ENCODE results near the gene ABCA4. TPM values are rescaled to one million over a fixed set of nuclear protein-coding genes. Genes with fewer than 3 reads are reported as not detected.

The ABCA4 gene
- total RNA-seq, 2 experiments from 2014 or later, result not detected

GRCh38 chr1:94142583-94142982 is 21.6 kb upstream of the ABCA4 start:
- Mint-ChIP-seq H3K4me3 (no peak overlapping the region), H3K27ac (no peak overlapping the region), H3K4me1 (no peaks in the 10 kb centered on the region), H3K27me3 (peaks cover 10% of the 10 kb centered on the region), H3K36me3 (ENCODE audit: low read depth) (no peaks in the 10 kb centered on the region), H3K9me3 (no peaks in the 10 kb centered on the region)
- POLR2A ChIA-PET, result no interaction called here
- no peak for DNase-seq
- CTCF ChIA-PET, result no interaction called here

- H3K4me3 Mint-ChIP-seq, result no peak overlapping the region
- POLR2A ChIA-PET, result no interaction called here
- H3K36me3 Mint-ChIP-seq (ENCODE audit: low read depth), result no peaks in the 10 kb centered on the region
- no peaks in the 10 kb centered on the region for H3K9me3 Mint-ChIP-seq
- peaks cover 8% of the 10 kb centered on the region for H3K27me3 Mint-ChIP-seq
- H3K4me1 Mint-ChIP-seq, result no peaks in the 10 kb centered on the region
- no peak for DNase-seq
- CTCF ChIA-PET, result no interaction called here
- H3K27ac Mint-ChIP-seq, result no peak overlapping the region
Measured at GRCh38 chr1:94142022-94142421, 21.1 kb upstream of the ABCA4 start.

- Mint-ChIP-seq H3K36me3 (ENCODE audit: low read depth) (no peaks in the 10 kb centered on the region), H3K27me3 (no peaks in the 10 kb centered on the region), H3K9me3 (peaks cover 5% of the 10 kb centered on the region), H3K4me3 (no peak overlapping the region), H3K4me1 (no peaks in the 10 kb centered on the region), H3K27ac (no peak overlapping the region)
- ChIA-PET CTCF (no interaction called here), POLR2A (no interaction called here)
- no peak for DNase-seq
Measured at GRCh38 chr1:94132111-94132510, 11.2 kb upstream of the ABCA4 start.

- H3K27ac Mint-ChIP-seq, result no peak overlapping the region
- H3K4me1 Mint-ChIP-seq, result no peaks in the 10 kb centered on the region
- H3K27me3 Mint-ChIP-seq, result no peaks in the 10 kb centered on the region
- no peak for DNase-seq
- peaks cover 5% of the 10 kb centered on the region for H3K9me3 Mint-ChIP-seq
- POLR2A ChIA-PET, result no interaction called here
- H3K36me3 Mint-ChIP-seq (ENCODE audit: low read depth), result no peaks in the 10 kb centered on the region
- CTCF ChIA-PET, result no interaction called here
- H3K4me3 Mint-ChIP-seq, result no peak overlapping the region
Measured at GRCh38 chr1:94130851-94131595, 10.1 kb upstream of the ABCA4 start.

GRCh38 chr1:94126651-94127050 is 5.7 kb upstream of the ABCA4 start:
- H3K4me3 Mint-ChIP-seq, result no peak overlapping the region
- DNase-seq, result no peak
- H3K36me3 Mint-ChIP-seq (ENCODE audit: low read depth), result no peaks in the 10 kb centered on the region
- no peaks in the 10 kb centered on the region for H3K4me1 Mint-ChIP-seq
- ChIA-PET CTCF (no interaction called here), POLR2A (no interaction called here)
- H3K27me3 Mint-ChIP-seq, result no peaks in the 10 kb centered on the region
- no peak overlapping the region for H3K27ac Mint-ChIP-seq
- H3K9me3 Mint-ChIP-seq, result no peaks in the 10 kb centered on the region

- Mint-ChIP-seq H3K36me3 (ENCODE audit: low read depth) (no peaks in the 10 kb centered on the region), H3K27ac (no peak overlapping the region), H3K27me3 (no peaks in the 10 kb centered on the region), H3K4me3 (no peak overlapping the region), H3K9me3 (no peaks in the 10 kb centered on the region), H3K4me1 (no peaks in the 10 kb centered on the region)
- ChIA-PET CTCF (interaction anchor here (1.3 kb wide), 1 partner anchor 86 kb away, joined by 3 read pairs; no protein-coding TSS in a partner anchor), POLR2A (no interaction called here)
- no peak for DNase-seq
Measured at GRCh38 chr1:94125551-94126514, 4.9 kb upstream of the ABCA4 start.

- Mint-ChIP-seq H3K9me3 (no peaks in the 10 kb centered on the region), H3K36me3 (ENCODE audit: low read depth) (no peaks in the 10 kb centered on the region), H3K4me3 (no peak overlapping the region), H3K27ac (no peak overlapping the region), H3K4me1 (no peaks in the 10 kb centered on the region), H3K27me3 (no peaks in the 10 kb centered on the region)
- ChIA-PET POLR2A (no interaction called here), CTCF (no interaction called here)
- DNase-seq, result no peak
Measured at GRCh38 chr1:94124538-94124937, 3.6 kb upstream of the ABCA4 start.

- no peak for DNase-seq
- H3K4me1 Mint-ChIP-seq, result no peaks in the 10 kb centered on the region
- no peak overlapping the region for H3K4me3 Mint-ChIP-seq
- H3K27ac Mint-ChIP-seq, result no peak overlapping the region
- H3K9me3 Mint-ChIP-seq, result no peaks in the 10 kb centered on the region
- ChIA-PET CTCF (no interaction called here), POLR2A (no interaction called here)
- H3K27me3 Mint-ChIP-seq, result no peaks in the 10 kb centered on the region
- no peaks in the 10 kb centered on the region for H3K36me3 Mint-ChIP-seq (ENCODE audit: low read depth)
Measured at GRCh38 chr1:94122201-94122970, 1.4 kb upstream of the ABCA4 start.

GRCh38 chr1:94121411-94121821 is 468 bp upstream of the ABCA4 start:
- Mint-ChIP-seq H3K4me1 (no peaks in the 10 kb centered on the region), H3K9me3 (no peaks in the 10 kb centered on the region), H3K36me3 (ENCODE audit: low read depth) (no peaks in the 10 kb centered on the region), H3K27ac (no peak overlapping the region), H3K4me3 (no peak overlapping the region), H3K27me3 (no peaks in the 10 kb centered on the region)
- CTCF ChIA-PET, result no interaction called here
- no peak for DNase-seq
- POLR2A ChIA-PET, result no interaction called here

- Mint-ChIP-seq H3K4me1 (no peaks in the 10 kb centered on the region), H3K27me3 (no peaks in the 10 kb centered on the region), H3K27ac (no peak overlapping the region), H3K36me3 (ENCODE audit: low read depth) (no peaks in the 10 kb centered on the region), H3K9me3 (no peaks in the 10 kb centered on the region), H3K4me3 (no peak overlapping the region)
- no peak for DNase-seq
- ChIA-PET CTCF (no interaction called here), POLR2A (no interaction called here)
Measured at GRCh38 chr1:94120570-94120901, 412 bp downstream of the ABCA4 start.

GRCh38 chr1:94119796-94120569 is 965 bp downstream of the ABCA4 start:
- Mint-ChIP-seq H3K4me3 (no peak overlapping the region), H3K36me3 (ENCODE audit: low read depth) (no peaks in the 10 kb centered on the region), H3K9me3 (no peaks in the 10 kb centered on the region), H3K4me1 (no peaks in the 10 kb centered on the region), H3K27ac (no peak overlapping the region), H3K27me3 (no peaks in the 10 kb centered on the region)
- ChIA-PET POLR2A (interaction anchor here (1.3 kb wide), 1 partner anchor 36 kb away, joined by 3 read pairs; no protein-coding TSS in a partner anchor), CTCF (no interaction called here)
- no peak for DNase-seq

GRCh38 chr1:94119306-94119705 is 1.6 kb downstream of the ABCA4 start:
- Mint-ChIP-seq H3K4me1 (no peaks in the 10 kb centered on the region), H3K36me3 (ENCODE audit: low read depth) (no peaks in the 10 kb centered on the region), H3K4me3 (no peak overlapping the region), H3K27me3 (no peaks in the 10 kb centered on the region), H3K9me3 (no peaks in the 10 kb centered on the region), H3K27ac (no peak overlapping the region)
- DNase-seq, result no peak
- ChIA-PET POLR2A (interaction anchor here (1.3 kb wide), 1 partner anchor 35 kb away, joined by 3 read pairs; no protein-coding TSS in a partner anchor), CTCF (no interaction called here)

- H3K4me3 Mint-ChIP-seq, result no peak overlapping the region
- H3K36me3 Mint-ChIP-seq (ENCODE audit: low read depth), result no peaks in the 10 kb centered on the region
- no peaks in the 10 kb centered on the region for H3K4me1 Mint-ChIP-seq
- peaks cover 2% of the 10 kb centered on the region for H3K27me3 Mint-ChIP-seq
- POLR2A ChIA-PET, result interaction anchor here (1.3 kb wide), 1 partner anchor 34 kb away, joined by 3 read pairs; no protein-coding TSS in a partner anchor
- CTCF ChIA-PET, result no interaction called here
- H3K27ac Mint-ChIP-seq, result no peak overlapping the region
- no peak for DNase-seq
- no peaks in the 10 kb centered on the region for H3K9me3 Mint-ChIP-seq
Measured at GRCh38 chr1:94118471-94118870, 2.5 kb downstream of the ABCA4 start.
